Activated naive CD4-positive, alpha-beta T cell treated with anti-CD3 and anti-CD28 coated beads, Interleukin-2, amount 50 U/mL, for 24 hours (primary cell): ENCODE results near the gene KRT74.
"Not testable (repeated sequence)": the region's sequence is repeated elsewhere in the genome, so short reads cannot be mapped to it uniquely, and the experiment has no call there.

ENCODE experiments used
- H3K27ac Mint-ChIP-seq: one replicate; pipeline ENCODE4 v1.8.0; 2021; ENCODE audit warnings: mild to moderate bottlenecking, mixed read lengths
- H3K27me3 Mint-ChIP-seq: one replicate; pipeline ENCODE4 v1.8.0; 2021; ENCODE audit warnings: mixed read lengths
- H3K36me3 Mint-ChIP-seq: one replicate; pipeline ENCODE4 v1.8.0; 2021; ENCODE audit warnings: mixed read lengths
- H3K4me1 Mint-ChIP-seq: one replicate; pipeline ENCODE4 v1.8.0; 2021; ENCODE audit warnings: mixed read lengths
- H3K4me3 Mint-ChIP-seq: one replicate; pipeline ENCODE4 v1.8.0; 2021; ENCODE audit warnings: mild to moderate bottlenecking, mixed read lengths
- H3K9me3 Mint-ChIP-seq: one replicate; pipeline ENCODE4 v1.8.0; 2021; ENCODE audit warnings: mixed read lengths

KRT74 gene

DNA sequence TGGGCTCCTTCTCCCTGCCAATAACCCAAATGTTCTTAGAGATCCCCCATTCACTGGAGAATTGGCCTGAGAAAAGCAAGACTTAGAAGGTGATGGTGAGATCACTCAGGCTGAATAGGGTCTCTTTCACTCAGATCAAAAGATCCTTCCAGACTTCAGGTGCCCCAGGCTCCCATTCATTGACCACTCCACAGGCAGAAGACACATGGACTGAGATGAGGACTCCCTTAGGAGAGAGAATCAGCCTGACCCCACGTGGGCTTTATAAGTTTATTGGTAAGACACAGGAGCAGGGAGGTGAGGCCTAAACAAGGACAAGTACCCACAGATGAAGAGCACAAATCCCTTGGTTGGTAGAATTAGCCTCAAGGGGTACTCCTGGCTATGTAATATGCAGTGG lies 33.7 kb upstream of the KRT74 start:
- peaks cover 9% of the 10 kb centered on the region for H3K36me3 Mint-ChIP-seq
- H3K27ac Mint-ChIP-seq: peak overlapping the region; percentile 90
- peaks cover 98% of the 10 kb centered on the region for H3K4me1 Mint-ChIP-seq
- no peaks in the 10 kb centered on the region for H3K27me3 Mint-ChIP-seq
- no peak overlapping the region for H3K4me3 Mint-ChIP-seq
- no peaks in the 10 kb centered on the region for H3K9me3 Mint-ChIP-seq

DNA sequence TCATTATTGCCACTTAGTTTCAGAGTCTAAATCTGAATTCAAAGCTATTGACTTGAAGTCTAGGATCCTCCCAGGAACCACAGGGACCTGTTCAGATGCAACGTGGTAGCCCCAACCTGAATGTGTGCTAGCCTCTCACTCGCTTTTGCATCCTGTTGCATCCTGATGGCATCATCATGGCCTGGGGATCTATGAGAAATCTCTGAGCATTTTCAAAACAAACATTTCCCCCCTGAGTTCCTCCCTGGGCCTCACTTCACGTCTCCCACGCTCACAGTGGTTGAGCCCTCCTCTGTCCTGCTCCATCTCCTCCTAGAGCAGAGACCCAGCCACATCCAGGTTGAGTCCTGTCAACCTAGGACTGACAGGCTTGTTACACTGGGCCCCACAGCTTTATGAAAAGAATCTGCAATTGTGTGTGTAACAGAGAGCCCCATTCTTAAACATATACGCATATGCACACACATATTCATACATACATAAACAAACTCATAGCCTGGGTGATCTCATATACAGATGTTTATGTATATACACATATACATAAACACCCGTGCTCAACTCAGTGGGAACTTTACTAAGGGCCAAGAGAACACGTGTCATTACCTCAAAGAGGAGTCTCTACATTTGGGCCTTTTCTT lies 33.1 kb upstream of the KRT74 start:
- no peak overlapping the region for H3K4me3 Mint-ChIP-seq
- H3K27me3 Mint-ChIP-seq: no peaks in the 10 kb centered on the region
- H3K27ac Mint-ChIP-seq: peak overlapping the region; percentile 90
- peaks cover 98% of the 10 kb centered on the region for H3K4me1 Mint-ChIP-seq
- H3K9me3 Mint-ChIP-seq: no peaks in the 10 kb centered on the region
- peaks cover 9% of the 10 kb centered on the region for H3K36me3 Mint-ChIP-seq

DNA sequence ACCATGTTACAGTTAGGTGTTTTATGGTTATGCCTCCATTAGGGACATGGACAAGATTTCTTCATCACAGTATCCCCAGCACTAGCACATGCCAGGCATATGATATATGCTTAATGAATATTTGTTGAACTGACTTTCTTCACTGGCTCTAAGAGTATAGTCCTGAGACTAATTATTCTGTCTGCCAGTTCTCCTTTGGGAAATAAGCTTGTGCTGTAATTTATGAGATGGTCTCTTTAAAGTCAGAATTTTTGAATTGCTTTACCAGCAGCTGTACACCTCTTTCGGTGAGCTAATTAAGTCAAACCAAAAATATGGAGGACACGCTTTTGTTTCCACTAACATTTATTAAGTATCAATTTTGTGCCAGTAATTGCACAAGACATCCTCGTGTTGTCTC lies 32.5 kb upstream of the KRT74 start:
- H3K9me3 Mint-ChIP-seq: no peaks in the 10 kb centered on the region
- H3K27me3 Mint-ChIP-seq: no peaks in the 10 kb centered on the region
- peaks cover 94% of the 10 kb centered on the region for H3K4me1 Mint-ChIP-seq
- H3K36me3 Mint-ChIP-seq: peaks cover 9% of the 10 kb centered on the region
- H3K27ac Mint-ChIP-seq: peak overlapping the region; percentile 13
- H3K4me3 Mint-ChIP-seq: no peak overlapping the region

DNA sequence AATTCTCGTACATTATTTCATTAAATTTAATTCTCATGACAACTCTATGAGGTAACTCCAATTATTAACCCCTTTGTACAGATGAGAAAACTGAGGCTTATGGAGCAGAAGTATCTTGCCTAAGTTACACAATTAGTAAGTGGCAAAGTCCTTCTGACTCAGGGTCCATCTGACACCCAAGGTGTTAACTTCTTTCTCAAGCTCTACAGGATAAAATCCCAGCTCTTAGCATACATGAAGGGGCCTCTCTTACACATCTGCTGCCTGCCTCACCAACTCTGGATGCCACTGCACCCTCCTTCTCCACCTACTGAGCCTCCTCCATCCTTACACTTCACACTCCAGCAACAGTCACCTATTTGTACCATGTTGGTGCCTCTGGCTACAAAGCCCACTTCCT lies 31.9 kb upstream of the KRT74 start:
- peak overlapping the region; percentile 13 for H3K27ac Mint-ChIP-seq
- peaks cover 9% of the 10 kb centered on the region for H3K36me3 Mint-ChIP-seq
- no peak overlapping the region for H3K4me3 Mint-ChIP-seq
- peaks cover 88% of the 10 kb centered on the region for H3K4me1 Mint-ChIP-seq
- no peaks in the 10 kb centered on the region for H3K9me3 Mint-ChIP-seq
- no peaks in the 10 kb centered on the region for H3K27me3 Mint-ChIP-seq

DNA sequence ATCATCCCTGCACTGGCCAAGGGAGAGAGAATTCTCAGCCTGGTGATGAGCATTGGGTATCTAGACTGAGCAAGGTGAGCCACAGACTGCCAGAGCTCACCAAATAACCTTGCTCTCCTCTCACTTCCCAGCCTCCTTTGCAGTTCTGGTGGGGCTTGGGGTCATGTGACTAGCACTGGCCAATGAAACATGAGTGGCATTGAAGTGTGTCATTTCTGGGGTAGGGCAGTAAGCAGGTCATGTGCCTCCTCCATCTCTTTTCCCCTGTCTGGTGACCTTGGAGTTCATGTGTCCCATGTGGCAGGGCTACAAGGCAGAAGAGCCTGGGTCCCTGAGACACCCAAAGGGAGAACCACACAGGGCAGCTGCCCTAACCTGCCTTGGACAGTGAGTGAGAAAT lies 31.2 kb upstream of the KRT74 start:
- no peaks in the 10 kb centered on the region for H3K9me3 Mint-ChIP-seq
- no peak overlapping the region for H3K4me3 Mint-ChIP-seq
- H3K36me3 Mint-ChIP-seq: peaks cover 9% of the 10 kb centered on the region
- no peaks in the 10 kb centered on the region for H3K27me3 Mint-ChIP-seq
- H3K27ac Mint-ChIP-seq: peak overlapping the region; percentile 88
- peaks cover 89% of the 10 kb centered on the region for H3K4me1 Mint-ChIP-seq

DNA sequence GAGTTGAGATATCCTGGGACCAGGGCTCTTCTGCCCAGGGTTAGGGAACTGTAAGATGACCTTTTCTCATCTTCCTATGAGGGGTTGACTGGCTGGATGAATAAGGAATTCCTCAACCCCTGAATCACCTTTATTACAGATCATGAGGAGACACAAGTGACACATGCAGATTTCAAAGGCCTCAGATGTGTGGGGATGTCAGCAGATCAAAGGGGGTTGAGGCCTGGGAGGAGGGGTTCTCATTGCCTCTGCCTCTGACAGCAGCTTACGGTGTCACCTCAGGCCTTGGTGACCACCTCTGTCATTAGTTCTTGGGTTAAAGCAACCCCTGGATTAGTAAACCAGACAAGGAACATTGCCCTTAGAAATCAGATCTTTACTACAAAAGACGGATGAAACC lies 29.7 kb upstream of the KRT74 start:
- no peak overlapping the region for H3K4me3 Mint-ChIP-seq
- peaks cover 9% of the 10 kb centered on the region for H3K36me3 Mint-ChIP-seq
- H3K4me1 Mint-ChIP-seq: peaks cover 83% of the 10 kb centered on the region
- H3K27ac Mint-ChIP-seq: peak overlapping the region; percentile 73
- no peaks in the 10 kb centered on the region for H3K27me3 Mint-ChIP-seq
- H3K9me3 Mint-ChIP-seq: no peaks in the 10 kb centered on the region

DNA sequence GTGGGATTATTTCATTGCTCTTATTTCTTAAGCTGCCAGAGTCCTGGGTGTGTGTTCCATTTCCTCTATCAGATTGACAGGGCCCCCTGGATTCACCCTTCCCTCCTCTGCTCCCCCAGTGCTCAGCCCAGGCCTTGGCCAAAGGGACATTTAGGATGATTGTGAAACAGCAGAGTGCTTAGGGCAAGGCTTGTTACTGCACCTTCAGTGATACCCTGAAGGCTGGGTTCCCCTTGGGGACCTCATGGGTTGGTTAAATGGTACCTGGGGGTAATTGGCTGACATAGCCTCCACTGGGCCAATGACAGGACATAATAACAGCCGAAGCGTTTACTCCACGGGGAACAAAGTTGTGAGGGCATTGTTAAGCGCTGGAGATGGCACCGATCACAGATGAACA lies 28.9 kb upstream of the KRT74 start:
- H3K36me3 Mint-ChIP-seq: peaks cover 7% of the 10 kb centered on the region
- H3K4me1 Mint-ChIP-seq: peaks cover 75% of the 10 kb centered on the region
- no peaks in the 10 kb centered on the region for H3K9me3 Mint-ChIP-seq

DNA sequence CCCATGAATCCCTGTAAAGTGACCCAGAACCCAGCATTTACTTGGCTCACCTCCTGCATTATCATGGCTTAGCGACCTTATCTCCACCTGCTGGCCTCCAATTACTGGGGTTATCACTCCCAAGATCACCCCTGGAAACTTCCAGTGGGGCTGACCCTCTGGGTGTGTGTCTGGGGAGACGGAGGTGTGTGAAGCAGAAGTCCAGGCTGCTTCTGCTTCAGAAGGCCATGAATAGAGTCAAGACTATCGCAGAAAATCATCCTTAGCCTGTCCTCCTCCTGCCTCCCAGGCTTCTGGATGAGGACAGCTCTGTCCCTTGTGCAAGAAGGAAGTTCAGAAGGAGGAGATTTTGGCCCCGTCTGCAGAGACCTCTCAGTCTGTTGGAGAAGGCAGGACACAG lies 28.0 kb upstream of the KRT74 start:
- no peak overlapping the region for H3K27ac Mint-ChIP-seq
- peaks cover 66% of the 10 kb centered on the region for H3K4me1 Mint-ChIP-seq
- H3K4me3 Mint-ChIP-seq: no peak overlapping the region
- H3K27me3 Mint-ChIP-seq: no peaks in the 10 kb centered on the region
- no peaks in the 10 kb centered on the region for H3K9me3 Mint-ChIP-seq
- H3K36me3 Mint-ChIP-seq: peaks cover 5% of the 10 kb centered on the region

More for the DNA sequence above, 28.9 kb upstream of the KRT74 start:
- no peaks in the 10 kb centered on the region for H3K27me3 Mint-ChIP-seq
- peak overlapping the region; percentile 56 for H3K27ac Mint-ChIP-seq
- no peak overlapping the region for H3K4me3 Mint-ChIP-seq

DNA sequence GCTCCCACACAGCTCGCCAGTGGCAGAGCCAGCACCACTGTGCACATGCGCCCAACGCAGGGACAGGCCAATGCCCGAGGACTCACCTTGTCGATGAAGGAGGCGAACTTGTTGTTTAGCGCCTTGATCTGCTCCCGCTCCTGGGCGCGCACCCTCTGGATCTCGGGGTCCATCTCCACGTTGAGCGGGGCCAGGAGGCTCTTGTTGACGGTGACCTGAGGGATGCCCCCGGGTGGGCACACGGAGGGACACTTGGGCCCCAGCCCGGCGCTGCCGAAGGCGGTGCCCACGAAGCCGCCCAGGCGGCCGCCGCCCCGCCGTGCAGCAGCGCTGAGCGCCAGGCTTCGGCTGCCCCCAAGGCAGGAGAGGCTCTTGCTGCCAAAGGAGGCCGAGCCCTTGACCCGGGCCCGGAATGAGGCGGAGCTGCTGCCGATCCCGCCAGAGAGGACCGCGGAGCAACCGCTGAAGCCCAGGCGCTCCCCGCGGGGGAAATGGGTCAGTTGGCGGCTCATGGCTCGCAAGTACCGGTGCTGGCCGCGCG lies 27.4 kb upstream of the KRT74 start, which contains the start of gene KRT72:
KRT72 (minus strand) TSS at position 523 of the 541 bp plus-strand sequence; CDS start at position 512, 11 bp downstream.
- Mint-ChIP-seq H3K27ac (peak within 1 kb of the TSS; percentile 19), H3K36me3 (peaks cover 5% of the 10 kb centered on the region), H3K4me1 (peaks cover 61% of the 10 kb centered on the region), H3K9me3 (no peaks in the 10 kb centered on the region), H3K4me3 (no peak within 1 kb of the TSS), H3K27me3 (no peaks in the 10 kb centered on the region)

DNA sequence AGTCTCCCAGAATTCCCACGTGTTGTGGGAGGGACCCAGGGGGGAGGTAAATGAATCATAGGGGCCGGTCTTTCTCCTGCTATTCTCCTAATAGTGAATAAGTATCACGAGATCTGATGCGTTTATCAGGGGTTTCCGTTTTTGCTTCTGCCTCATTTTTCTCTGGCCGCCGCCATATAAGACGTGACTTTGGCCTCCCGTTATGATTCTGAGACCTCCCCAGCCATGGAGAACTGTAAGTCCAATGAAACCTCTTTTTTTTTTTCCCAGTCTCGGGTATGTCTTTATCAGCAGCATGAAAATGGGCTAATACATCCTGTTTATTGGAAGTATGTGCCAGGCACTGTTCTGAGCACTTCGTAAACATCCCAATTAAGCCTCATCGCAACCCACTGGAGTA lies 26.8 kb upstream of the KRT74 start:
- no peak overlapping the region for H3K27ac Mint-ChIP-seq
- no peaks in the 10 kb centered on the region for H3K27me3 Mint-ChIP-seq
- peaks cover 7% of the 10 kb centered on the region for H3K36me3 Mint-ChIP-seq
- no peak overlapping the region for H3K4me3 Mint-ChIP-seq
- peaks cover 60% of the 10 kb centered on the region for H3K4me1 Mint-ChIP-seq
- no peaks in the 10 kb centered on the region for H3K9me3 Mint-ChIP-seq

DNA sequence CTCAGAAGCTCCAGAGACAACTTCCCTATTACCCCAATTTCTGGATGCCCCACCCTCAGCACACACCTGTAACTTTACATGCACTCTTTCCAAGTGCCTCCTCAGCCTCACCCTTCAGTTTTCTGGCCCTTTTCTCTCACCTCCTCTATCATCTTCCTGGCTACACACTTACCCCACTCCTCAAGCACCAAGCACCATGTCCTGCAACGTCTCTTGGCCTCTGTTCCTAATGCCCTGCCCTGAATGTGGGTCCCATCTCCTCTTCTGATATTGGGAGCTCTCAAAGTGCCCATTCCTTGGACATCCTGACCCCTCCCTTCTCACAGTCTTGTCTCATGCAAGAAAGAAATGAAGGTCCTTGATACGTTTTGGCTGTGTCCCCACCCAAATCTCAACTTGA lies 26.4 kb upstream of the KRT74 start:
- no peak overlapping the region for H3K27ac Mint-ChIP-seq

DNA sequence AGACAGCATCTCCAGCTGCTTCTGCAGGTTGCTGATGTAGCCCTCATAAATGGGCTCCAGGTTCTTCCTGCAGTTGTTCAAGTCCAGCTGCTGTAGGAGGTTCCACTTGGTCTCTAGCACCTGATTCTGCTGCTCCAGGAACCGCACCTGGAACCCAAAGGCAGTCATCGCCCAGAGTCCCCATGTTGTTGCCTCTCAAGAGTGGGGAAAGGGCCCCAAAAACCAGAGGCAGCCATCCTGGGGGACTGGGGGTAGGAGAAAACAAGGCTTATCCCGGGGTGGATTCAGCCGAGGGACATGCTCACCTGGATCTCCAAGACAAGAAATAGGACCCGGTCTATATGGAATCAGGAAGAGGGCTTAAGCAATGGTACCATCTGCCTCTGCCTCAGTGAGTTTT lies 25.3 kb upstream of the KRT74 start:
- H3K4me1 Mint-ChIP-seq: peaks cover 45% of the 10 kb centered on the region
- no peaks in the 10 kb centered on the region for H3K9me3 Mint-ChIP-seq
- no peaks in the 10 kb centered on the region for H3K27me3 Mint-ChIP-seq
- no peak overlapping the region for H3K4me3 Mint-ChIP-seq
- peaks cover 7% of the 10 kb centered on the region for H3K36me3 Mint-ChIP-seq
- H3K27ac Mint-ChIP-seq: no peak overlapping the region

More for the DNA sequence above, 26.4 kb upstream of the KRT74 start:
- Mint-ChIP-seq H3K4me1 (peaks cover 56% of the 10 kb centered on the region), H3K4me3 (no peak overlapping the region), H3K9me3 (no peaks in the 10 kb centered on the region), H3K36me3 (peaks cover 7% of the 10 kb centered on the region), H3K27me3 (no peaks in the 10 kb centered on the region)

DNA sequence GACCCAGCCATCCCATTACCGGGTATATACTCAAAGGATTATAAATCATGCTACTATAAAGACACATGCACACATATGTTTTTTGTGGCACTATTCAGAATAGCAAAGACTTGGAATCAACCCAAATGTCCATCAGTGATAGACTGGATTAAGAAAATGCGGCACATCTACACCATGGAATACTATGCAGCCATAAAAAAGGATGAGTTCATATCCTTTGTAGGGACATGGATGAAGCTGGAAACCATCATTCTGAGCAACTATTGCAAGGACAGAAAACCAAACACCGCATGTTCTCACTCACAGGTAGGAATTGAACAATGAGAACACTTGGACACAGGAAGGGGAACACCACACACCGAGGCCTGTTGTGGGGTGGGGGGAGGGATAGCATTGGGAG lies 20.6 kb upstream of the KRT74 start:
- H3K9me3 Mint-ChIP-seq, H3K27ac Mint-ChIP-seq, H3K4me3 Mint-ChIP-seq, H3K27me3 Mint-ChIP-seq: not testable (repeated sequence)
- Mint-ChIP-seq H3K4me1 (peaks cover 38% of the 10 kb centered on the region), H3K36me3 (peaks cover 17% of the 10 kb centered on the region)

DNA sequence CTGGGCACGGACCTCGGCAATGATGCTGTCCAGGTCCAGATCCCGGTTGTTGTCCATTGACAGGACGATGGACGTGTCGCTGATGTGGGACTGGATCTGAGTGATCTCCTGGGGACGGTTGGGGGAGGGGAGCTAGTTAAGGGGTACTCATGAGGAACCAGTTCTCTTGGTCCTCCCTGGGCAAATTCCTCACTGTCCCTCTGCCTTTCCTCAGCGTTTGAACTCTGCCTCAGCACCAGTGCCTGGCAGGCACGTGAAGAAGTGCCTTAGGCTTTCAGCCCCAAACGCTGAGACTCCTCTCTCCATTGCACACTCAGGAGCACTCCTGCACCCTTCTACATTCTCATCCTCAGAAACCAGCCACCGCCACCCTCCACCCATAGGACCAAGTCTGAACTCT lies 17.9 kb upstream of the KRT74 start:
- H3K27ac Mint-ChIP-seq: peak overlapping the region; percentile 33

DNA sequence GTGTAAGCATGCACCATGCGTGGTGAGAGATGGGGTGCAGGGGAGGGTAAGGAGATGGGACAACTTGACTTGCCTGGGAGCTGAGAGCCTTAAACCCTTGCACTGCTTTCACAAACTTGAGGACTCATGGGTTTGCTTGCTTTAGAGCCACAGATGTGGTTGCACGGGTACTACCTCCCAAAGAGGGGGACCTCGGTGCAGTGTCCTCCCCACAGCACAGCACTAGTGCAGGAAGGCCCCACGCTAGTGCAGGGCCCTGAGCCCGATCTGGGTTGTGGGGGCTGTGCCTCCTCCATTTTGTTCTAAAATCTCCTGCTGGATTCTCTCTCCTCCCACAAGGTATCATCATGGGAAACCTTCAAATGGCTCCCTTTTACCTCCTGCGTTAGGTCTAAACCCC lies 16.4 kb upstream of the KRT74 start:
- Mint-ChIP-seq H3K36me3 (peaks cover 12% of the 10 kb centered on the region), H3K27me3 (no peaks in the 10 kb centered on the region), H3K4me3 (no peak overlapping the region), H3K4me1 (peaks cover 61% of the 10 kb centered on the region), H3K9me3 (no peaks in the 10 kb centered on the region), H3K27ac (no peak overlapping the region)

More for the DNA sequence above, 17.9 kb upstream of the KRT74 start:
- peaks cover 51% of the 10 kb centered on the region for H3K4me1 Mint-ChIP-seq
- peaks cover 14% of the 10 kb centered on the region for H3K36me3 Mint-ChIP-seq
- no peak overlapping the region for H3K4me3 Mint-ChIP-seq
- no peaks in the 10 kb centered on the region for H3K9me3 Mint-ChIP-seq
- H3K27me3 Mint-ChIP-seq: no peaks in the 10 kb centered on the region

DNA sequence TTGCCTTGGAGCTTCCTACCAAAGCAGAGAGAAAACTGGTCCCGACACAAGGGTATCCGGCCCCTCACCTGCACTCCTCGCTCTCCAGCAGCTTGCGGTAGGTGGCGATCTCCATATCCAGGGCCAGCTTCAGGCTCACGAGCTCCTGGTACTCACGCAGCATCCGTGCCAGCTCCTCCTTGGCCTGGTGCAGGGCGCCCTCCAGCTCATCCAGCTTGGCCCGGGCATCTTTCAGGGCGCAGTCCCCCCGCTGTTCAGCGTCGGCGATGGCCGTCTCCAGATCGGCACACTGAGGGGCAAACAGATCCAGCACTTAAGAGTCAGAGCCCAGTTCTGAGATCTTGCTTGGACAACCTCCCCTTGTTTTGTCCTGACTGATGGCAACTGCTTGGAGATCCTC lies 13.9 kb upstream of the KRT74 start:
- H3K4me1 Mint-ChIP-seq: peaks cover 73% of the 10 kb centered on the region
- H3K4me3 Mint-ChIP-seq: no peak overlapping the region
- H3K9me3 Mint-ChIP-seq: no peaks in the 10 kb centered on the region
- no peak overlapping the region for H3K27ac Mint-ChIP-seq
- H3K27me3 Mint-ChIP-seq: no peaks in the 10 kb centered on the region
- peaks cover 12% of the 10 kb centered on the region for H3K36me3 Mint-ChIP-seq

DNA sequence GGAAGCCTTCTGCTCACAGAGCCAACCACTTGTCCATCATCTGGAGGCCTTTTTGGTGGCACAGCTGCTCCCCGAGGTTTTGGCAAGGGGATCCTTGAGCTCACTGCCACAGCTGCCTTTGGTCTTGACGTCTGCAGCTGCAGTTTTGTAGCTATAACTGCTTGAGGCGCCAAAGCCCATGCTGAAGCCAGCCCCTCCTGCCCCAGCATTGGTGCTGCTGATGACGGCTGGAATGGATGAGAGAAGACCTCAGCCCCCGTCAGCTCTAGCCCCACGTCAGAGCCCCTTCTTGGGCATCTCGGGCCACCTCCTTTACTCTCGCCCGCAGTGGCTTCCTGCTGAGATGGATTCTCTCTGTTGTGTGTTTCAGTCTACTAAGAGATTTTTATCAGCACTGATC lies 12.3 kb upstream of the KRT74 start:
- peak overlapping the region; percentile 40 for H3K4me3 Mint-ChIP-seq
- no peaks in the 10 kb centered on the region for H3K27me3 Mint-ChIP-seq
- H3K4me1 Mint-ChIP-seq: peaks cover 62% of the 10 kb centered on the region
- peaks cover 7% of the 10 kb centered on the region for H3K36me3 Mint-ChIP-seq
- H3K9me3 Mint-ChIP-seq: no peaks in the 10 kb centered on the region
- peak overlapping the region; percentile 43 for H3K27ac Mint-ChIP-seq
